K562 (cell line): ENCODE measurements around the gene CELSR1. TPM values are rescaled to one million over a fixed set of nuclear protein-coding genes. Genes with fewer than 3 reads are reported as not detected.

Source experiments
- ATAC-seq: fragments of 200-7000 bp; cut with Tn5 transposase; 3 replicates; pipeline ENCODE4 v1.9.1; 2020; ENCODE audit warnings: moderate library complexity
- BruUV-seq: library from RNA; stranded (reverse); fragments of 400-500 nt; replicated peaks from 2 replicates; lab custom pipeline; 2021; lab: Mats Ljungman, UMichigan
- CTCF ChIA-PET: fragments of 300-600 bp; formaldehyde crosslinking; extraction: SDS; loops from one replicate; lab custom pipeline; 2021; ENCODE audit warnings: low intra/inter-chr PET ratio; lab: Yijun Ruan, JAX
- POLR2A ChIA-PET: fragments of 300-600, 350-650 bp; sonication (Branson Sonifier 250); formaldehyde crosslinking; extraction: SDS; loops from one replicate; lab custom pipeline; 2021; ENCODE audit warnings: antibody characterized with exemption, inconsistent platforms; lab: Yijun Ruan, JAX
- DNase-seq, 4 experiments: peaks; one replicate each; pipeline versions ENCODE4 v3.0.0 to v3.0.0-alpha.2; 2011 to 2018; ENCODE audit warnings: low spot score in 3 of 4, mixed read lengths in 3 of 4; ENCODE audit errors: extremely low read depth in 1 of 4
- FAIRE-seq: peaks from 2 replicates; lab custom pipeline; 2011; peaks lifted over from hg19 to GRCh38; lab: Jason Lieb, UNC
- H2AFZ ChIP-seq: 2 replicates; pipeline ENCODE4 v1.6.0; 2011; ENCODE audit warnings: low read depth, low read length, control low read depth, inconsistent platforms
- H3K27ac ChIP-seq: fragments of 200-600 bp; 3 replicates; pipeline ENCODE4 v1.8.0; 2011; ENCODE audit warnings: low read depth, mild to moderate bottlenecking, control low read depth, inconsistent platforms, low read length, moderate library complexity, mixed read lengths; ENCODE audit errors: extremely low read depth
- H3K27me3 ChIP-seq, 2 experiments: fragments of 300-600 bp in 1 of 2; 2 replicates in 1 of 2; 3 replicates in 1 of 2; pipeline versions ENCODE4 v1.6.0 to v1.8.0; 2011; ENCODE audit warnings: inconsistent platforms in 2 of 2, low read length in 2 of 2, mild to moderate bottlenecking in 1 of 2, mixed read lengths in 1 of 2, moderate library complexity in 1 of 2; ENCODE audit not compliant: control insufficient read depth in 2 of 2, insufficient read depth in 2 of 2
- H3K36me3 ChIP-seq: fragments of 300-600 bp; 3 replicates; pipeline ENCODE4 v1.8.0; 2011; ENCODE audit warnings: mild to moderate bottlenecking, low read length, inconsistent platforms; ENCODE audit not compliant: control insufficient read depth, insufficient read depth
- H3K4me1 ChIP-seq, 2 experiments: fragments of 200-600 bp in 1 of 2; replicated peaks in 1 of 2; 2 replicates in 1 of 2; 3 replicates in 1 of 2; pipeline versions ENCODE4 v1.5.1 to v1.8.0; 2011; ENCODE audit warnings: inconsistent platforms in 2 of 2, low read length in 2 of 2, mild to moderate bottlenecking in 1 of 2, mixed read lengths in 1 of 2, moderate library complexity in 1 of 2; ENCODE audit not compliant: control insufficient read depth in 2 of 2, insufficient read depth in 2 of 2
- H3K4me2 ChIP-seq: 2 replicates; pipeline ENCODE4 v1.6.1; 2011; ENCODE audit warnings: low read length, control low read depth, inconsistent platforms, mixed read lengths; ENCODE audit not compliant: insufficient read depth
- H3K4me3 ChIP-seq: fragments of 200-600 bp; sonication (generic), shearing (Covaris generic); 2 replicates; pipeline ENCODE4 v1.5.1; 2016; ENCODE audit warnings: control low read depth, inconsistent platforms
- H3K79me2 ChIP-seq: fragments of 200-600 bp; 3 replicates; pipeline ENCODE4 v1.8.0; 2011; ENCODE audit warnings: low read length, inconsistent platforms; ENCODE audit not compliant: control insufficient read depth, insufficient read depth
- H3K9ac ChIP-seq, 2 experiments: 2 replicates each; pipeline versions ENCODE4 v1.6.0 to v1.6.1; 2011; ENCODE audit warnings: low read depth in 2 of 2, low read length in 2 of 2, control low read depth in 1 of 2, inconsistent platforms in 1 of 2, mild to moderate bottlenecking in 1 of 2, mixed read lengths in 1 of 2; ENCODE audit not compliant: insufficient read depth in 1 of 2
- H3K9me1 ChIP-seq: one replicate; pipeline ENCODE4 v1.6.0; 2011; ENCODE audit warnings: inconsistent platforms, mild to moderate bottlenecking, low read length, moderate library complexity; ENCODE audit not compliant: control insufficient read depth, insufficient read depth
- H3K9me3 ChIP-seq: replicated peaks from 2 replicates; pipeline ENCODE4 v1.5.1; 2011; ENCODE audit warnings: low read depth, low read length, inconsistent platforms; ENCODE audit not compliant: control insufficient read depth, insufficient read depth
- H4K20me1 ChIP-seq: replicated peaks from 2 replicates; pipeline ENCODE4 v1.6.1; 2011; ENCODE audit warnings: low read length, inconsistent platforms, mixed read lengths; ENCODE audit not compliant: control insufficient read depth, insufficient read depth
- ARID1B ChIP-seq: fragments of 450-650 bp; IDR thresholded peaks from 2 replicates; pipeline ENCODE4 v1.6.1; 2016; ENCODE audit warnings: antibody characterized with exemption, mild to moderate bottlenecking, inconsistent platforms
- CREB3 ChIP-seq: fragments of 450-650 bp; conservative IDR thresholded peaks from 2 replicates; pipeline ENCODE4 v1.6.1; 2016; ENCODE audit warnings: missing genetic modification characterization, low read depth, mild to moderate bottlenecking, missing compliant biosample characterization, moderate library complexity
- FOXK2 ChIP-seq, 2 experiments: fragments of 450-650 bp; IDR thresholded peaks in 1 of 2; conservative IDR thresholded peaks in 1 of 2; 2 replicates each; pipeline ENCODE4 v1.6.1; 2016; ENCODE audit warnings: low read depth in 2 of 2, mild to moderate bottlenecking in 1 of 2
- GATAD2A ChIP-seq: fragments of 450-650 bp; IDR thresholded peaks from 2 replicates; pipeline ENCODE4 v1.6.1; 2017
- HMG20B ChIP-seq: fragments of 250-450 bp; sonication (Bioruptor Pico); IDR thresholded peaks from 2 replicates; pipeline ENCODE4 v1.5.0; 2021; ENCODE audit warnings: mild to moderate bottlenecking
- HOXB6 ChIP-seq: fragments of 250-450 bp; sonication (Bioruptor Pico); IDR thresholded peaks from 2 replicates; pipeline ENCODE4 v1.5.1; 2022; ENCODE audit warnings: mild to moderate bottlenecking, borderline replicate concordance
- PHF20 ChIP-seq: fragments of 450-650 bp; IDR thresholded peaks from 2 replicates; pipeline ENCODE4 v1.6.1; 2018; ENCODE audit not compliant: partially characterized antibody
- POLR2H ChIP-seq: IDR thresholded peaks from 2 replicates; pipeline ENCODE4 v1.6.1; 2016; ENCODE audit warnings: missing genetic modification characterization, low read depth, mild to moderate bottlenecking, control low read depth, missing compliant biosample characterization, moderate library complexity
- SIN3A ChIP-seq, 2 experiments: fragments of 150-350 bp in 1 of 2; IDR thresholded peaks; 2 replicates each; pipeline ENCODE4 v1.6.1; 2011 to 2016; ENCODE audit warnings: borderline replicate concordance in 2 of 2, low read depth in 2 of 2, low read length in 2 of 2, mild to moderate bottlenecking in 2 of 2, moderate library complexity in 2 of 2; ENCODE audit not compliant: control insufficient read depth in 1 of 2
- SMARCA5 ChIP-seq: fragments of 450-650 bp; IDR thresholded peaks from 2 replicates; pipeline ENCODE4 v1.6.1; 2016
- ZNF12 ChIP-seq: sonication (generic); formaldehyde crosslinking; IDR thresholded peaks from 2 replicates; pipeline ENCODE4 v1.4.0; 2020; ENCODE audit warnings: mild to moderate bottlenecking, missing genetic modification reagents
- ZNF124 ChIP-seq: sonication (generic); formaldehyde crosslinking; IDR thresholded peaks from 2 replicates; pipeline ENCODE4 v1.8.1; 2022; ENCODE audit warnings: missing genetic modification reagents
- ZNF778 ChIP-seq: fragments of 450-650 bp; formaldehyde crosslinking; IDR thresholded peaks from 2 replicates; pipeline ENCODE4 v1.4.0; 2020; ENCODE audit warnings: mild to moderate bottlenecking, moderate library complexity
- WGBS: fragments of 100-300 bp; shearing (Covaris generic); methylation state at CpG from one replicate; pipeline ENCODE4 v1.1.6; 2016; ENCODE audit warnings: low coverage, mixed read lengths; ENCODE audit not compliant: insufficient coverage; ENCODE audit errors: missing lambda C conversion rate; 5-methylcytosine and 5-hydroxymethylcytosine counted together
- in situ Hi-C: fragments of 300-500 bp; cut with MboI; formaldehyde crosslinking; loops from 4 replicates; pipeline ENCODE4 v1.15.0; 2018; ENCODE audit warnings: inconsistent platforms, mixed read lengths
- intact Hi-C: fragments of 100-400 bp; cut with micrococcal nuclease; formaldehyde crosslinking; loops from 2 replicates; pipeline ENCODE4 v1.14.2; 2022
- polyA plus RNA-seq, 8 experiments: library from polyadenylated mRNA; depleted of rRNA in 4 of 8; stranded (reverse) in 5 of 8; unstranded in 3 of 8; fragments of >200 nt; fragmentation: Nextera tagmentation in 2 of 8; fragmentation: Illumina TruSeq in 1 of 8; extraction: Ambion mirVana in 2 of 8; extraction: Trizol in 1 of 8; gene quantifications; 2 replicates each; pipeline versions ENCODE4 v1.2.1 to v1.2.3, GENCODE V29; 2011 to 2014; ENCODE audit warnings: inconsistent platforms in 1 of 8, missing spikeins in 1 of 8
- total RNA-seq, 7 experiments: library from RNA; depleted of rRNA in 6 of 7; stranded (reverse); fragments of >200 nt in 6 of 7; fragmentation: Illumina TruSeq in 2 of 7; extraction: Trizol in 2 of 7; gene quantifications; 2 replicates each; pipeline versions ENCODE4 v1.2.1 to v1.2.3, GENCODE V29; 2011 to 2021; ENCODE audit warnings: low replicate concordance in 1 of 7
- TF ChIP-seq, protein P1 (sequence below): sonication (generic); formaldehyde crosslinking; IDR thresholded peaks from 2 replicates; pipeline ENCODE4 v1.9.0; 2022; ENCODE audit warnings: mild to moderate bottlenecking, missing genetic modification reagents
- TF ChIP-seq, protein P2 (sequence below): sonication (generic); formaldehyde crosslinking; IDR thresholded peaks from 2 replicates; pipeline ENCODE4 v1.8.0; 2022; ENCODE audit warnings: missing genetic modification reagents, mild to moderate bottlenecking, moderate library complexity, borderline replicate concordance

The CELSR1 gene
- total and polyA plus RNA-seq, 9 of the 15 experiments (the other 6 are each of a cell fraction or from before 2014, with no cell fraction given): under 0.01 to 0.09 TPM; not detected in 7

GRCh38 chr22:46452195-46453005 is 85.0 kb downstream of the CELSR1 start:
- H3K79me2 ChIP-seq: no peaks in the 10 kb centered on the region
- intact Hi-C loops: no loop called here
- DNase-seq (no peak), ATAC-seq (no peak), FAIRE-seq (no peak)
- CTCF ChIA-PET: no interaction called here
- H3K4me3 ChIP-seq: no peak overlapping the region
- H3K27me3 ChIP-seq: peaks cover 5 to 45% of the 10 kb centered on the region in 2 experiments; a peak in 3 of 5 replicates
- H3K27ac ChIP-seq: no peak overlapping the region
- no peaks in the 10 kb centered on the region for H3K9me1 ChIP-seq
- in situ Hi-C loops: no loop called here
- no peak overlapping the region for H2AFZ ChIP-seq
- H4K20me1 ChIP-seq: peaks cover 4% of the 10 kb centered on the region; the same call in 1 of the 2 replicates
- H3K4me2 ChIP-seq: no peak overlapping the region
- 20% methylated on average over 16 of the region's 16 CpGs for whole genome bisulfite sequencing
- no peak overlapping the region for H3K9ac ChIP-seq
- POLR2A ChIA-PET: no interaction called here
- no peaks in the 10 kb centered on the region for H3K9me3 ChIP-seq
- no peak for TF ChIP-seq ZNF12 (CRISPR knock-in tag)
- TF ChIP-seq POLR2H (tag): no peak
- no peak for TF ChIP-seq HMG20B (CRISPR knock-in tag)
- TF ChIP-seq, protein P1, sequence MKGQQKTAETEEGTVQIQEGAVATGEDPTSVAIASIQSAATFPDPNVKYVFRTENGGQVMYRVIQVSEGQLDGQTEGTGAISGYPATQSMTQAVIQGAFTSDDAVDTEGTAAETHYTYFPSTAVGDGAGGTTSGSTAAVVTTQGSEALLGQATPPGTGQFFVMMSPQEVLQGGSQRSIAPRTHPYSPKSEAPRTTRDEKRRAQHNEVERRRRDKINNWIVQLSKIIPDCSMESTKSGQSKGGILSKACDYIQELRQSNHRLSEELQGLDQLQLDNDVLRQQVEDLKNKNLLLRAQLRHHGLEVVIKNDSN (CRISPR knock-in tag): no peak
- TF ChIP-seq ZNF124 (CRISPR knock-in tag): no peak
- no peak for TF ChIP-seq HOXB6
- no peak for TF ChIP-seq ARID1B
- TF ChIP-seq, protein P2, sequence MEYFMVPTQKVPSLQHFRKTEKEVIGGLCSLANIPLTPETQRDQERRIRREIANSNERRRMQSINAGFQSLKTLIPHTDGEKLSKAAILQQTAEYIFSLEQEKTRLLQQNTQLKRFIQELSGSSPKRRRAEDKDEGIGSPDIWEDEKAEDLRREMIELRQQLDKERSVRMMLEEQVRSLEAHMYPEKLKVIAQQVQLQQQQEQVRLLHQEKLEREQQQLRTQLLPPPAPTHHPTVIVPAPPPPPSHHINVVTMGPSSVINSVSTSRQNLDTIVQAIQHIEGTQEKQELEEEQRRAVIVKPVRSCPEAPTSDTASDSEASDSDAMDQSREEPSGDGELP (CRISPR knock-in tag): no peak
- TF ChIP-seq FOXK2 (conservative IDR thresholded peaks at IDR 0.05 in 1 of 2, IDR thresholded peaks at IDR 0.05 in 1 of 2; ENCODE audit: low read depth in 2 of 2): no peak
- TF ChIP-seq SIN3A (IDR thresholded peaks at IDR 0.05; ENCODE audit: borderline replicate concordance in 2 of 2, control insufficient read depth in 1 of 2, low read depth in 2 of 2, low read length in 2 of 2): no peak
- no peak for TF ChIP-seq ZNF778
- TF ChIP-seq GATAD2A: no peak
- TF ChIP-seq SMARCA5: no peak
- no peak for TF ChIP-seq CREB3 (tag)
- no peak for TF ChIP-seq PHF20
- no peaks in the 10 kb centered on the region for H3K36me3 ChIP-seq
- no TSS peak for BruUV-seq
- H3K4me1 ChIP-seq: peaks cover 7 to 34% of the 10 kb centered on the region in 2 experiments; a peak in 4 of 5 replicates
